H1 (cell line): ENCODE measurements around the gene BEAN1. TPM values are rescaled to one million over a fixed set of nuclear protein-coding genes. Genes with fewer than 3 reads are reported as not detected.

Experiments
- CTCF ChIA-PET: fragments of 300-600 bp; sonication (Branson Sonifier 250); formaldehyde crosslinking; loops from one replicate; lab custom pipeline; 2021; ENCODE audit not compliant: partially characterized antibody; lab: Charles Lee
- POLR2A ChIA-PET: fragments of 300-600 bp; sonication (Branson Sonifier 250); formaldehyde crosslinking; loops from one replicate; lab custom pipeline; 2021; ENCODE audit warnings: inconsistent platforms; ENCODE audit not compliant: partially characterized antibody; lab: Charles Lee
- DNase-seq, 2 experiments: peaks; one replicate each; pipeline versions ENCODE4 v3.0.0 to v3.0.0-alpha.2; 2010 to 2022; ENCODE audit warnings: low spot score in 2 of 2, low read depth in 1 of 2, mixed read lengths in 1 of 2
- FAIRE-seq: peaks from 2 replicates; lab custom pipeline; 2011; peaks lifted over from hg19 to GRCh38; lab: Jason Lieb, UNC
- H2AFZ ChIP-seq: 2 replicates; pipeline ENCODE4 v1.8.1; 2012; ENCODE audit warnings: low read length, inconsistent platforms
- H2AK5ac ChIP-seq: 2 replicates; pipeline ENCODE4 v1.6.1; 2013; ENCODE audit warnings: low read depth, low read length
- H2BK120ac ChIP-seq: replicated peaks from 2 replicates; pipeline ENCODE3; 2013; ENCODE audit warnings: low read depth, low read length, inconsistent platforms
- H2BK12ac ChIP-seq: 2 replicates; pipeline ENCODE4 v1.6.1; 2013; ENCODE audit warnings: low read depth, low read length
- H2BK15ac ChIP-seq: 2 replicates; pipeline ENCODE4 v1.6.1; 2013; ENCODE audit warnings: low read length
- H2BK20ac ChIP-seq: 2 replicates; pipeline ENCODE4 v1.6.1; 2013; ENCODE audit warnings: low read length
- H2BK5ac ChIP-seq: 2 replicates; pipeline ENCODE4 v1.6.1; 2013; ENCODE audit warnings: low read depth, low read length
- H3K14ac ChIP-seq: 2 replicates; pipeline ENCODE4 v1.6.1; 2013; ENCODE audit warnings: inconsistent platforms; ENCODE audit not compliant: insufficient read length
- H3K18ac ChIP-seq: 2 replicates; pipeline ENCODE4 v1.6.1; 2013; ENCODE audit warnings: low read length; ENCODE audit errors: extremely low read depth
- H3K23ac ChIP-seq: 2 replicates; pipeline ENCODE4 v1.6.1; 2013; ENCODE audit warnings: inconsistent platforms; ENCODE audit not compliant: insufficient read length
- H3K23me2 ChIP-seq: 2 replicates; pipeline ENCODE4 v1.6.1; 2013; ENCODE audit warnings: low read depth, low read length
- H3K27ac ChIP-seq: 2 replicates; pipeline ENCODE4 v1.6.1; 2011; ENCODE audit warnings: low read depth, low read length, inconsistent platforms
- H3K27me3 ChIP-seq, 4 experiments: replicated peaks in 1 of 4; 1 replicate in 1 of 4; 2 replicates in 3 of 4; pipeline versions ENCODE4 v1.6.1 to v1.8.1; 2011 to 2013; ENCODE audit warnings: low read length in 3 of 4, mild to moderate bottlenecking in 3 of 4, inconsistent platforms in 2 of 4, mixed read lengths in 2 of 4, moderate library complexity in 1 of 4; ENCODE audit not compliant: control insufficient read depth in 3 of 4, insufficient read depth in 3 of 4; ENCODE audit errors: extremely low read depth in 1 of 4
- H3K36me3 ChIP-seq, 4 experiments: 2 replicates each; pipeline versions ENCODE4 v1.6.1 to v1.8.1; 2011 to 2013; ENCODE audit warnings: mild to moderate bottlenecking in 4 of 4, low read length in 3 of 4, moderate library complexity in 2 of 4, control low read depth in 1 of 4, inconsistent platforms in 1 of 4; ENCODE audit not compliant: insufficient read depth in 4 of 4, control insufficient read depth in 2 of 4
- H3K4ac ChIP-seq: replicated peaks from 2 replicates; pipeline ENCODE3; 2013; ENCODE audit warnings: low read length, low read depth, mixed read lengths, inconsistent platforms; ENCODE audit not compliant: insufficient read length
- H3K4me1 ChIP-seq, 4 experiments: replicated peaks in 1 of 4; 1 replicate in 1 of 4; 2 replicates in 3 of 4; pipeline versions ENCODE4 v1.6.1 to v1.8.1; 2011 to 2013; ENCODE audit warnings: low read length in 3 of 4, inconsistent platforms in 2 of 4, mixed read lengths in 1 of 4; ENCODE audit not compliant: insufficient read depth in 4 of 4, control insufficient read depth in 3 of 4
- H3K4me2 ChIP-seq, 2 experiments: 2 replicates each; pipeline versions ENCODE4 v1.6.1 to v1.8.1; 2011 to 2013; ENCODE audit warnings: low read depth in 2 of 2, low read length in 2 of 2, control low read depth in 1 of 2, inconsistent platforms in 1 of 2, mild to moderate bottlenecking in 1 of 2; ENCODE audit not compliant: insufficient read depth in 1 of 2
- H3K4me3 ChIP-seq, 4 experiments: fragments of 200-600, 300-600 bp in 1 of 4; sonication (generic), shearing (Covaris generic), sonication (Bioruptor Twin) in 1 of 4; 2 replicates each; pipeline versions ENCODE4 v1.5.1 to v1.8.1; 2011 to 2016; ENCODE audit warnings: low read length in 4 of 4, low read depth in 3 of 4, control low read depth in 2 of 4, inconsistent platforms in 2 of 4, mild to moderate bottlenecking in 2 of 4, mixed read lengths in 1 of 4, moderate library complexity in 1 of 4; ENCODE audit not compliant: insufficient read depth in 2 of 4; ENCODE audit errors: extremely low read depth in 1 of 4
- H3K56ac ChIP-seq: replicated peaks from 2 replicates; pipeline ENCODE3; 2013; ENCODE audit warnings: low read depth, mild to moderate bottlenecking, mixed read lengths, low read length, inconsistent platforms; ENCODE audit not compliant: insufficient read length
- H3K79me1 ChIP-seq: 2 replicates; pipeline ENCODE4 v1.6.1; 2013; ENCODE audit warnings: low read depth, low read length, control low read depth
- H3K79me2 ChIP-seq, 2 experiments: 2 replicates each; pipeline versions ENCODE4 v1.6.1 to v1.8.1; 2012 to 2013; ENCODE audit warnings: low read length in 2 of 2, mild to moderate bottlenecking in 2 of 2, inconsistent platforms in 1 of 2; ENCODE audit not compliant: insufficient read depth in 2 of 2, control insufficient read depth in 1 of 2
- H3K9ac ChIP-seq, 4 experiments: replicated peaks in 1 of 4; 1 replicate in 1 of 4; 2 replicates in 3 of 4; pipeline versions ENCODE4 v1.6.1 to v1.8.1; 2011 to 2013; ENCODE audit warnings: low read depth in 3 of 4, low read length in 3 of 4, control low read depth in 2 of 4, mild to moderate bottlenecking in 2 of 4, moderate library complexity in 2 of 4, inconsistent platforms in 1 of 4; ENCODE audit errors: extremely low read depth in 1 of 4
- H3K9me3 ChIP-seq, 2 experiments: 2 replicates each; pipeline versions ENCODE4 v1.6.1 to v1.8.1; 2012 to 2013; ENCODE audit warnings: mild to moderate bottlenecking in 2 of 2, moderate library complexity in 2 of 2, control low read depth in 1 of 2, inconsistent platforms in 1 of 2, low read depth in 1 of 2, low read length in 1 of 2, mixed read lengths in 1 of 2; ENCODE audit not compliant: insufficient read depth in 2 of 2
- H4K20me1 ChIP-seq, 2 experiments: replicated peaks in 1 of 2; 2 replicates each; pipeline versions ENCODE3 to v1.8.1; 2011 to 2013; ENCODE audit warnings: inconsistent platforms in 2 of 2, low read length in 2 of 2, mild to moderate bottlenecking in 1 of 2; ENCODE audit not compliant: insufficient read depth in 2 of 2, control insufficient read depth in 1 of 2
- H4K5ac ChIP-seq: 2 replicates; pipeline ENCODE4 v1.6.1; 2013; ENCODE audit warnings: low read length, low read depth, mixed read lengths, inconsistent platforms; ENCODE audit not compliant: insufficient read length
- H4K8ac ChIP-seq: 2 replicates; pipeline ENCODE4 v1.8.0; 2013; ENCODE audit warnings: mild to moderate bottlenecking, moderate library complexity, low read length, inconsistent platforms; ENCODE audit not compliant: insufficient read depth; ENCODE audit errors: extremely low read depth
- H4K91ac ChIP-seq: replicated peaks from 2 replicates; pipeline ENCODE3; 2013; ENCODE audit warnings: low read length, mixed read lengths, inconsistent platforms; ENCODE audit not compliant: insufficient read length
- CREB1 ChIP-seq: IDR thresholded peaks from 2 replicates; pipeline ENCODE4 v1.6.1; 2012; ENCODE audit warnings: inconsistent platforms
- WGBS, 2 experiments: shearing (Covaris generic) in 1 of 2; methylation state at CpG; one replicate each; pipeline versions ENCODE4 v1.1.6 to v1.1.7; 2013 to 2015; ENCODE audit warnings: low lambda C conversion rate in 2 of 2, mixed read lengths in 2 of 2, inconsistent platforms in 1 of 2, low coverage in 1 of 2, missing lambda C conversion rate in 1 of 2; ENCODE audit not compliant: insufficient replicate concordance in 2 of 2, insufficient coverage in 1 of 2, insufficient read length in 1 of 2; ENCODE audit errors: extremely low coverage in 1 of 2, missing lambda C conversion rate in 1 of 2; 5-methylcytosine and 5-hydroxymethylcytosine counted together
- polyA plus RNA-seq, 7 experiments: library from polyadenylated mRNA; depleted of rRNA in 3 of 7; stranded (reverse) in 5 of 7; unstranded in 2 of 7; fragments of >200 nt in 5 of 7; fragments of 200-250 nt in 2 of 7; gene quantifications; 1 replicate in 5 of 7; 2 replicates in 1 of 7; 4 replicates in 1 of 7; pipeline versions ENCODE4 v1.2.1 to v1.2.3, GENCODE V29; 2011 to 2013; ENCODE audit warnings: missing spikeins in 2 of 7, mixed read lengths in 2 of 7
- total RNA-seq: library from RNA; stranded (reverse); fragmentation: NEBNext Ultra II Directional; extraction: Animal tissue kit (Norgen Biotek cat#: 25700); gene quantifications from 2 replicates; pipeline ENCODE4 v1.2.1, GENCODE V29; 2021

The BEAN1 gene
- total and polyA plus RNA-seq, 2 of the 8 experiments (the other 6 are each of a cell fraction or from before 2014, with no cell fraction given), result 0.08 TPM; not detected in 1

DNA sequence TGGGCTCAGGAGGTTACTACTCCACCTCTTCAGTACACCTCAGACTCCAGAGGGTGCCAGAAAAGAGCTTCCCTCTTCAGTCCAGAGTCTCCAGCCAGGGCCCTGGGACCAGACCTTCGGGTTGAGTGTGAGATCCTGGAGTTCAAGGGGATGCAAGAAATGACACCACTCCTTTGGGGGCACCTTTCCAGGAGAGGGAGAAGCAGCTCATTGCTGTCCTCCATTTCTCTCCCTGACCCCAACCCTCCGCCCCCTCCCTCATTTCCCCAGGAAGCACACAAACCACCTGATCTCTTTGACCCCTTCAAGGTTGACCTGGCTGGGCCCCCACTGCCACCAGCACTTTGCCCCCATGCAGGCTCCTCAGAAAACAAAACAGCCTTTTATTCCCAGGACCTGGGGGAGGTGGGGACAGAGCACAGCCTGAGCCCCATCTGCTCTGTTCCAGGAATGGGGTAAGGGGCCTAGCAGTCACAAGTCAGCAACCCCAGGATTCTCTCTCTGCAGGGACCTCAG, 39.2 kb upstream of the BEAN1 start:
- no peaks in the 10 kb centered on the region; the same call in 1 of the 2 replicates for H3K23me2 ChIP-seq
- no peak overlapping the region for H3K23ac ChIP-seq
- H4K8ac ChIP-seq, result peak overlapping the region; percentile 7; the same call in 1 of the 2 replicates
- H3K14ac ChIP-seq, result no peak overlapping the region
- H2BK120ac ChIP-seq, result no peak overlapping the region
- no peaks in the 10 kb centered on the region for H3K9me3 ChIP-seq
- no peak overlapping the region for H2BK5ac ChIP-seq
- H3K9ac ChIP-seq, result no peak overlapping the region
- no peaks in the 10 kb centered on the region; a peak in 1 of 7 replicates for H3K4me1 ChIP-seq
- H2AK5ac ChIP-seq, result no peak overlapping the region
- DNase-seq (no peak), FAIRE-seq (no peak)
- H2AFZ ChIP-seq, result no peak overlapping the region
- no peaks in the 10 kb centered on the region for H3K79me1 ChIP-seq
- H4K5ac ChIP-seq, result no peak overlapping the region
- H3K36me3 ChIP-seq, result no peaks in the 10 kb centered on the region
- no peak overlapping the region for H3K4ac ChIP-seq
- no peak overlapping the region for H3K4me3 ChIP-seq
- no peak overlapping the region for H3K4me2 ChIP-seq
- no peak overlapping the region for H3K56ac ChIP-seq
- H2BK20ac ChIP-seq, result no peak overlapping the region
- ChIA-PET POLR2A (no interaction called here), CTCF (interaction anchor here (0.7 to 1.7 kb wide), 4 partner anchors 14 to 42 kb away, joined by 3 to 9 read pairs (median 4); no protein-coding TSS in a partner anchor)
- no peaks in the 10 kb centered on the region for H4K20me1 ChIP-seq
- no peak overlapping the region for H3K18ac ChIP-seq
- no peak overlapping the region for H3K27ac ChIP-seq
- H4K91ac ChIP-seq, result no peak overlapping the region
- no peaks in the 10 kb centered on the region for H3K27me3 ChIP-seq
- H2BK15ac ChIP-seq, result no peak overlapping the region
- H2BK12ac ChIP-seq, result no peak overlapping the region
- WGBS, 2 experiments, result 73% methylated on average over 2 of the region's 2 CpGs; no CpG with 5 or more reads in 1 of the 2 experiments
- no peaks in the 10 kb centered on the region for H3K79me2 ChIP-seq
- no peak for TF ChIP-seq CREB1
